Activated naive CD4-positive, alpha-beta T cell treated with anti-CD3 and anti-CD28 coated beads, Interleukin-2, amount 50 U/mL, for 72 hours (primary cell): ENCODE results near the gene FER. TPM values are rescaled to one million over a fixed set of nuclear protein-coding genes. Genes with fewer than 3 reads are reported as not detected.
"Not testable (repeated sequence)": the region's sequence is repeated elsewhere in the genome, so short reads cannot be mapped to it uniquely, and the experiment has no call there.

Experiments
- ATAC-seq, 2 donors: fragments of 150-1000 bp; cut with Tn5 transposase; 2 replicates each; pipeline ENCODE4 v1.10.0; 2021; ENCODE audit warnings: mild to moderate bottlenecking in 2 of 2, moderate library complexity in 2 of 2
- DNase-seq, 2 donors: peaks; one replicate each; pipeline ENCODE4 v3.0.0; 2021 to 2022; ENCODE audit warnings: low spot score in 2 of 2
- H3K27ac Mint-ChIP-seq, 2 donors: one replicate each; pipeline ENCODE4 v1.8.0; 2022; ENCODE audit warnings: mild to moderate bottlenecking in 2 of 2, mixed read lengths in 2 of 2
- H3K36me3 Mint-ChIP-seq, 2 donors: one replicate each; pipeline ENCODE4 v1.8.0; 2022; ENCODE audit warnings: mixed read lengths in 2 of 2
- H3K9me3 Mint-ChIP-seq, 2 donors: one replicate each; pipeline ENCODE4 v1.8.0; 2022; ENCODE audit warnings: mixed read lengths in 2 of 2
- total RNA-seq, 2 donors: library from RNA; stranded (reverse); gene quantifications; one replicate each; pipeline ENCODE4 v1.2.3, GENCODE V29; 2022

FER gene
- total RNA-seq, 2 donors from 2014 or later: 7.8 to 9.8 TPM

GRCh38 chr5:108820983-108821382 lies 73.3 kb downstream of the FER start:
- H3K9me3 Mint-ChIP-seq: peaks cover 0 to 9% of the 10 kb centered on the region in 2 donors
- DNase-seq (no peak), ATAC-seq (no peak)
- H3K27ac Mint-ChIP-seq: no peak overlapping the region
- H3K36me3 Mint-ChIP-seq: no peaks in the 10 kb centered on the region

GRCh38 chr5:108822211-108822947 lies 74.7 kb downstream of the FER start:
- DNase-seq: no peak
- H3K27ac Mint-ChIP-seq: no peak overlapping the region
- peaks cover 0 to 9% of the 10 kb centered on the region in 2 donors for H3K9me3 Mint-ChIP-seq
- ATAC-seq: no peak
- H3K36me3 Mint-ChIP-seq: no peaks in the 10 kb centered on the region

- ATAC-seq: no peak
- no peaks in the 10 kb centered on the region for H3K36me3 Mint-ChIP-seq
- DNase-seq: no peak
- H3K27ac Mint-ChIP-seq: no peak overlapping the region
- H3K9me3 Mint-ChIP-seq: no peaks in the 10 kb centered on the region
Measured at GRCh38 chr5:108827131-108827530, 79.4 kb downstream of the FER start.

- Mint-ChIP-seq H3K36me3 (no peaks in the 10 kb centered on the region), H3K27ac (no peak overlapping the region), H3K9me3 (no peaks in the 10 kb centered on the region)
- ATAC-seq (no peak), DNase-seq (no peak)
Measured at GRCh38 chr5:108830705-108831276, 83.1 kb downstream of the FER start.

GRCh38 chr5:108836492-108836891 lies 88.8 kb downstream of the FER start:
- Mint-ChIP-seq H3K36me3 (peaks cover 0 to 10% of the 10 kb centered on the region in 2 donors), H3K27ac (no peak overlapping the region), H3K9me3 (no peaks in the 10 kb centered on the region)
- ATAC-seq (no peak), DNase-seq (no peak)

GRCh38 chr5:108842260-108842941 lies 94.7 kb downstream of the FER start:
- not testable (repeated sequence) for DNase-seq, H3K36me3 Mint-ChIP-seq, ATAC-seq, H3K9me3 Mint-ChIP-seq
- peak overlapping the region in 1 of 2 donors; percentile 62 for H3K27ac Mint-ChIP-seq

GRCh38 chr5:108851129-108851528 lies 103.4 kb downstream of the FER start:
- not testable (repeated sequence) for H3K36me3 Mint-ChIP-seq, H3K27ac Mint-ChIP-seq, ATAC-seq, H3K9me3 Mint-ChIP-seq, DNase-seq

- Mint-ChIP-seq H3K27ac (no peak overlapping the region), H3K36me3 (no peaks in the 10 kb centered on the region), H3K9me3 (no peaks in the 10 kb centered on the region)
- DNase-seq (no peak), ATAC-seq (no peak)
Measured at GRCh38 chr5:108857905-108858304, 110.2 kb downstream of the FER start.

GRCh38 chr5:108858959-108859358 lies 111.3 kb downstream of the FER start:
- no peaks in the 10 kb centered on the region for H3K9me3 Mint-ChIP-seq
- H3K36me3 Mint-ChIP-seq: no peaks in the 10 kb centered on the region
- no peak overlapping the region for H3K27ac Mint-ChIP-seq
- no peak for ATAC-seq
- no peak for DNase-seq

GRCh38 chr5:108862211-108862610 lies 114.5 kb downstream of the FER start:
- DNase-seq (no peak), ATAC-seq (no peak)
- H3K27ac Mint-ChIP-seq: no peak overlapping the region
- H3K36me3 Mint-ChIP-seq: no peaks in the 10 kb centered on the region
- H3K9me3 Mint-ChIP-seq: no peaks in the 10 kb centered on the region

GRCh38 chr5:108866097-108866496 lies 118.4 kb downstream of the FER start:
- not testable (repeated sequence) for H3K27ac Mint-ChIP-seq, H3K36me3 Mint-ChIP-seq, ATAC-seq, DNase-seq, H3K9me3 Mint-ChIP-seq

- DNase-seq: no peak
- Mint-ChIP-seq H3K27ac (no peak overlapping the region), H3K9me3 (no peaks in the 10 kb centered on the region), H3K36me3 (peaks cover 0 to 6% of the 10 kb centered on the region in 2 donors)
- no peak for ATAC-seq
Measured at GRCh38 chr5:108867656-108868055, 120.0 kb downstream of the FER start.

- H3K36me3 Mint-ChIP-seq: peaks cover 0 to 6% of the 10 kb centered on the region in 2 donors
- no peaks in the 10 kb centered on the region for H3K9me3 Mint-ChIP-seq
- no peak overlapping the region for H3K27ac Mint-ChIP-seq
- no peak for DNase-seq
- ATAC-seq: no peak
Measured at GRCh38 chr5:108869066-108869465, 121.4 kb downstream of the FER start.

- Mint-ChIP-seq H3K27ac (no peak overlapping the region), H3K9me3 (peaks cover 0 to 4% of the 10 kb centered on the region in 2 donors), H3K36me3 (no peaks in the 10 kb centered on the region)
- ATAC-seq (no peak), DNase-seq (no peak)
Measured at GRCh38 chr5:108876451-108876850, 128.8 kb downstream of the FER start.

GRCh38 chr5:108878756-108879155 lies 131.1 kb downstream of the FER start:
- DNase-seq (no peak), ATAC-seq (no peak)
- H3K9me3 Mint-ChIP-seq: peaks cover 0 to 4% of the 10 kb centered on the region in 2 donors
- no peaks in the 10 kb centered on the region for H3K36me3 Mint-ChIP-seq
- H3K27ac Mint-ChIP-seq: no peak overlapping the region

GRCh38 chr5:108881133-108881532 lies 133.4 kb downstream of the FER start:
- H3K36me3 Mint-ChIP-seq: peaks cover 0 to 4% of the 10 kb centered on the region in 2 donors
- no peak overlapping the region for H3K27ac Mint-ChIP-seq
- H3K9me3 Mint-ChIP-seq: peaks cover 0 to 4% of the 10 kb centered on the region in 2 donors
- no peak for DNase-seq
- no peak for ATAC-seq

GRCh38 chr5:108884736-108885135 lies 137.0 kb downstream of the FER start:
- DNase-seq: no peak
- H3K9me3 Mint-ChIP-seq: peaks cover 0 to 4% of the 10 kb centered on the region in 2 donors
- no peak overlapping the region for H3K27ac Mint-ChIP-seq
- ATAC-seq: no peak
- peaks cover 0 to 4% of the 10 kb centered on the region in 2 donors for H3K36me3 Mint-ChIP-seq
